Measurements from ENCODE around the gene PPCS. TPM values are rescaled to one million over a fixed set of nuclear protein-coding genes. Genes with fewer than 3 reads are reported as not detected.
"Not testable (repeated sequence)": the region's sequence is repeated elsewhere in the genome, so short reads cannot be mapped to it uniquely, and the experiment has no call there.

Gene PPCS
- total RNA-seq, 1 experiment from 2014 or later, result 35.1 TPM

DNA sequence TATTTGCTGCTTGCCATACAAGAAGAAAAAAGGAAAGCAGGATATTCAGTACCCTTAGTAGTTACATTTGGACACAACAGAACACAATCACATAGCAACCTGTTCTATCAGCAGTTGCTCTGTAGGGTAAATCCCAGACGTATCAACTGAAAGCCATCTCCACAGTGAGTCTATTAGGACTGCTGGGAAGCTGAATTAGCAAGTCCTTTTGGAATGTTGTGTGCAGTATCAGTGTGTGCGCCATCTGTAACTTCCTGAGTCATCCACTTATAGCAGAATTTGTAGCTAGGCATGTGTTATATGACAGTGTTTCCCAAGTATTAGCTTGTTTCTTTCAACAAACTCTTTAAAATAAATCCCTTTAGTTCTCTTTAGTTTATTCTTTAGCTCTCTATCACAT, 28.0 kb downstream of the PPCS start:
- no peak overlapping the region for H3K4me3 Mint-ChIP-seq
- no peak for TF ChIP-seq NFATC4 (CRISPR knock-in tag; IDR thresholded peaks at IDR 0.05)
- TF ChIP-seq, protein P1, sequence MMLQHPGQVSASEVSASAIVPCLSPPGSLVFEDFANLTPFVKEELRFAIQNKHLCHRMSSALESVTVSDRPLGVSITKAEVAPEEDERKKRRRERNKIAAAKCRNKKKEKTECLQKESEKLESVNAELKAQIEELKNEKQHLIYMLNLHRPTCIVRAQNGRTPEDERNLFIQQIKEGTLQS (CRISPR knock-in tag; conservative IDR thresholded peaks at IDR 0.05), result no peak
- TF ChIP-seq, protein P2, sequence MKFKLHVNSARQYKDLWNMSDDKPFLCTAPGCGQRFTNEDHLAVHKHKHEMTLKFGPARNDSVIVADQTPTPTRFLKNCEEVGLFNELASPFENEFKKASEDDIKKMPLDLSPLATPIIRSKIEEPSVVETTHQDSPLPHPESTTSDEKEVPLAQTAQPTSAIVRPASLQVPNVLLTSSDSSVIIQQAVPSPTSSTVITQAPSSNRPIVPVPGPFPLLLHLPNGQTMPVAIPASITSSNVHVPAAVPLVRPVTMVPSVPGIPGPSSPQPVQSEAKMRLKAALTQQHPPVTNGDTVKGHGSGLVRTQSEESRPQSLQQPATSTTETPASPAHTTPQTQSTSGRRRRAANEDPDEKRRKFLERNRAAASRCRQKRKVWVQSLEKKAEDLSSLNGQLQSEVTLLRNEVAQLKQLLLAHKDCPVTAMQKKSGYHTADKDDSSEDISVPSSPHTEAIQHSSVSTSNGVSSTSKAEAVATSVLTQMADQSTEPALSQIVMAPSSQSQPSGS (CRISPR knock-in tag; IDR thresholded peaks at IDR 0.05; ENCODE audit: borderline replicate concordance, low read depth), result no peak
- TF ChIP-seq ZNF219 (CRISPR knock-in tag; IDR thresholded peaks at IDR 0.05; ENCODE audit: borderline replicate concordance), result no peak
- TF ChIP-seq CREB1 (CRISPR knock-in tag; IDR thresholded peaks at IDR 0.05), result no peak
- TF ChIP-seq FOXJ3 (CRISPR knock-in tag; IDR thresholded peaks at IDR 0.05; ENCODE audit: borderline replicate concordance), result no peak
- TF ChIP-seq ZBTB21 (CRISPR knock-in tag; IDR thresholded peaks at IDR 0.05; ENCODE audit: borderline replicate concordance), result no peak
- TF ChIP-seq ZNF263 (CRISPR knock-in tag; IDR thresholded peaks at IDR 0.05; ENCODE audit: low read depth), result no peak
- no peak for TF ChIP-seq ZNF423 (CRISPR knock-in tag; IDR thresholded peaks at IDR 0.05)
- no peak for TF ChIP-seq KAT7 (CRISPR knock-in tag; IDR thresholded peaks at IDR 0.05; ENCODE audit: borderline replicate concordance)
- TF ChIP-seq, protein P3, sequence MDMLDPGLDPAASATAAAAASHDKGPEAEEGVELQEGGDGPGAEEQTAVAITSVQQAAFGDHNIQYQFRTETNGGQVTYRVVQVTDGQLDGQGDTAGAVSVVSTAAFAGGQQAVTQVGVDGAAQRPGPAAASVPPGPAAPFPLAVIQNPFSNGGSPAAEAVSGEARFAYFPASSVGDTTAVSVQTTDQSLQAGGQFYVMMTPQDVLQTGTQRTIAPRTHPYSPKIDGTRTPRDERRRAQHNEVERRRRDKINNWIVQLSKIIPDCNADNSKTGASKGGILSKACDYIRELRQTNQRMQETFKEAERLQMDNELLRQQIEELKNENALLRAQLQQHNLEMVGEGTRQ (CRISPR knock-in tag; IDR thresholded peaks at IDR 0.05), result no peak
- no peak for TF ChIP-seq OVOL2 (CRISPR knock-in tag; IDR thresholded peaks at IDR 0.05; ENCODE audit: borderline replicate concordance)
- TF ChIP-seq, protein P4, sequence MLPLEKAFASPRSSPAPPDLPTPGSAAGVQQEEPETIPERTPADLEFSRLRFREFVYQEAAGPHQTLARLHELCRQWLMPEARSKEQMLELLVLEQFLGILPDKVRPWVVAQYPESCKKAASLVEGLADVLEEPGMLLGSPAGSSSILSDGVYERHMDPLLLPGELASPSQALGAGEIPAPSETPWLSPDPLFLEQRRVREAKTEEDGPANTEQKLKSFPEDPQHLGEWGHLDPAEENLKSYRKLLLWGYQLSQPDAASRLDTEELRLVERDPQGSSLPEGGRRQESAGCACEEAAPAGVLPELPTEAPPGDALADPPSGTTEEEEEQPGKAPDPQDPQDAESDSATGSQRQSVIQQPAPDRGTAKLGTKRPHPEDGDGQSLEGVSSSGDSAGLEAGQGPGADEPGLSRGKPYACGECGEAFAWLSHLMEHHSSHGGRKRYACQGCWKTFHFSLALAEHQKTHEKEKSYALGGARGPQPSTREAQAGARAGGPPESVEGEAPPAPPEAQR (CRISPR knock-in tag; IDR thresholded peaks at IDR 0.05), result no peak
- no peak for TF ChIP-seq ZNF138 (CRISPR knock-in tag; conservative IDR thresholded peaks at IDR 0.05)
- no peak for TF ChIP-seq ZNF396 (CRISPR knock-in tag; IDR thresholded peaks at IDR 0.05; ENCODE audit: borderline replicate concordance)
- TF ChIP-seq TEAD1 (CRISPR knock-in tag; IDR thresholded peaks at IDR 0.05), result no peak
- TF ChIP-seq ELF4 (CRISPR knock-in tag; IDR thresholded peaks at IDR 0.05; ENCODE audit: low read depth), result no peak
- ATAC-seq (no peak), DNase-seq (ENCODE audit: low spot score) (no peak)
- peaks cover 8% of the 10 kb centered on the region for H3K27me3 Mint-ChIP-seq (ENCODE audit: low read depth)
- ChIA-PET POLR2A (no interaction called here), CTCF (no interaction called here)
- H3K9me3 Mint-ChIP-seq, result no peaks in the 10 kb centered on the region
- H3K36me3 Mint-ChIP-seq, result no peaks in the 10 kb centered on the region
- H3K27ac Mint-ChIP-seq, result no peak overlapping the region
- 0 out of 2 replicates have a peak, but pooled peaks cover 2% of the 10 kb centered on the region for H3K4me1 Mint-ChIP-seq

DNA sequence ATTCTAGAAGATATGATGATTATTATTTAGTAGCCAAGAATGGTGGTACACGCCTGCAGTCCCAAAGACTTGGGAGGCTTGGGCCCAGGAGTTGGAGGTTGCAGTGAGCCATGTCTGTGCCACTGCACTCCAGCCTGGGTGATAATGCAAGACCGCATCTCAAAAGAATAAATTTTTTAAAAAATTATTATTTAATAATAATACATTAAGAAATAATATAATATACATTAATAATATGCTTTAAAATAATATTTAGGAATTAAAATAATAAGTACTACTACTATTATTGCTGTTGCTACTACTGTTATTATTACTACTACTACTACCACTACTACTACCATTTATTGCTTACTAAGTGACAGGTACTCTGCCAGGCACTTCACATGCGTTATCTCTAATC, 33.9 kb downstream of the PPCS start:
- H3K9me3 Mint-ChIP-seq, result peaks cover 8% of the 10 kb centered on the region
- CTCF ChIA-PET, result no interaction called here
- ATAC-seq (no peak), DNase-seq (ENCODE audit: low spot score) (no peak)
- no peaks in the 10 kb centered on the region; the same call in 1 of the 2 replicates for H3K36me3 Mint-ChIP-seq
- H3K27ac Mint-ChIP-seq, result no peak overlapping the region
- no peak overlapping the region for H3K4me3 Mint-ChIP-seq
- H3K4me1 Mint-ChIP-seq, result no peaks in the 10 kb centered on the region
- peaks cover 12% of the 10 kb centered on the region for H3K27me3 Mint-ChIP-seq (ENCODE audit: low read depth)
- POLR2A ChIA-PET, result no interaction called here
- TF ChIP-seq, protein P5, sequence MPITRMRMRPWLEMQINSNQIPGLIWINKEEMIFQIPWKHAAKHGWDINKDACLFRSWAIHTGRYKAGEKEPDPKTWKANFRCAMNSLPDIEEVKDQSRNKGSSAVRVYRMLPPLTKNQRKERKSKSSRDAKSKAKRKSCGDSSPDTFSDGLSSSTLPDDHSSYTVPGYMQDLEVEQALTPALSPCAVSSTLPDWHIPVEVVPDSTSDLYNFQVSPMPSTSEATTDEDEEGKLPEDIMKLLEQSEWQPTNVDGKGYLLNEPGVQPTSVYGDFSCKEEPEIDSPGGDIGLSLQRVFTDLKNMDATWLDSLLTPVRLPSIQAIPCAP (CRISPR knock-in tag; IDR thresholded peaks at IDR 0.05), result no peak
- TF ChIP-seq MYBL2 (CRISPR knock-in tag; IDR thresholded peaks at IDR 0.05) (no peak), KAT7 (CRISPR knock-in tag; IDR thresholded peaks at IDR 0.05; ENCODE audit: borderline replicate concordance) (no peak), HMGA2 (CRISPR knock-in tag; IDR thresholded peaks at IDR 0.05) (peak; percentile 93)
- TF ChIP-seq, protein P6, sequence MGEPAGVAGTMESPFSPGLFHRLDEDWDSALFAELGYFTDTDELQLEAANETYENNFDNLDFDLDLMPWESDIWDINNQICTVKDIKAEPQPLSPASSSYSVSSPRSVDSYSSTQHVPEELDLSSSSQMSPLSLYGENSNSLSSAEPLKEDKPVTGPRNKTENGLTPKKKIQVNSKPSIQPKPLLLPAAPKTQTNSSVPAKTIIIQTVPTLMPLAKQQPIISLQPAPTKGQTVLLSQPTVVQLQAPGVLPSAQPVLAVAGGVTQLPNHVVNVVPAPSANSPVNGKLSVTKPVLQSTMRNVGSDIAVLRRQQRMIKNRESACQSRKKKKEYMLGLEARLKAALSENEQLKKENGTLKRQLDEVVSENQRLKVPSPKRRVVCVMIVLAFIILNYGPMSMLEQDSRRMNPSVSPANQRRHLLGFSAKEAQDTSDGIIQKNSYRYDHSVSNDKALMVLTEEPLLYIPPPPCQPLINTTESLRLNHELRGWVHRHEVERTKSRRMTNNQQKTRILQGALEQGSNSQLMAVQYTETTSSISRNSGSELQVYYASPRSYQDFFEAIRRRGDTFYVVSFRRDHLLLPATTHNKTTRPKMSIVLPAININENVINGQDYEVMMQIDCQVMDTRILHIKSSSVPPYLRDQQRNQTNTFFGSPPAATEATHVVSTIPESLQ (CRISPR knock-in tag; IDR thresholded peaks at IDR 0.05), result no peak
- TF ChIP-seq, protein P7, sequence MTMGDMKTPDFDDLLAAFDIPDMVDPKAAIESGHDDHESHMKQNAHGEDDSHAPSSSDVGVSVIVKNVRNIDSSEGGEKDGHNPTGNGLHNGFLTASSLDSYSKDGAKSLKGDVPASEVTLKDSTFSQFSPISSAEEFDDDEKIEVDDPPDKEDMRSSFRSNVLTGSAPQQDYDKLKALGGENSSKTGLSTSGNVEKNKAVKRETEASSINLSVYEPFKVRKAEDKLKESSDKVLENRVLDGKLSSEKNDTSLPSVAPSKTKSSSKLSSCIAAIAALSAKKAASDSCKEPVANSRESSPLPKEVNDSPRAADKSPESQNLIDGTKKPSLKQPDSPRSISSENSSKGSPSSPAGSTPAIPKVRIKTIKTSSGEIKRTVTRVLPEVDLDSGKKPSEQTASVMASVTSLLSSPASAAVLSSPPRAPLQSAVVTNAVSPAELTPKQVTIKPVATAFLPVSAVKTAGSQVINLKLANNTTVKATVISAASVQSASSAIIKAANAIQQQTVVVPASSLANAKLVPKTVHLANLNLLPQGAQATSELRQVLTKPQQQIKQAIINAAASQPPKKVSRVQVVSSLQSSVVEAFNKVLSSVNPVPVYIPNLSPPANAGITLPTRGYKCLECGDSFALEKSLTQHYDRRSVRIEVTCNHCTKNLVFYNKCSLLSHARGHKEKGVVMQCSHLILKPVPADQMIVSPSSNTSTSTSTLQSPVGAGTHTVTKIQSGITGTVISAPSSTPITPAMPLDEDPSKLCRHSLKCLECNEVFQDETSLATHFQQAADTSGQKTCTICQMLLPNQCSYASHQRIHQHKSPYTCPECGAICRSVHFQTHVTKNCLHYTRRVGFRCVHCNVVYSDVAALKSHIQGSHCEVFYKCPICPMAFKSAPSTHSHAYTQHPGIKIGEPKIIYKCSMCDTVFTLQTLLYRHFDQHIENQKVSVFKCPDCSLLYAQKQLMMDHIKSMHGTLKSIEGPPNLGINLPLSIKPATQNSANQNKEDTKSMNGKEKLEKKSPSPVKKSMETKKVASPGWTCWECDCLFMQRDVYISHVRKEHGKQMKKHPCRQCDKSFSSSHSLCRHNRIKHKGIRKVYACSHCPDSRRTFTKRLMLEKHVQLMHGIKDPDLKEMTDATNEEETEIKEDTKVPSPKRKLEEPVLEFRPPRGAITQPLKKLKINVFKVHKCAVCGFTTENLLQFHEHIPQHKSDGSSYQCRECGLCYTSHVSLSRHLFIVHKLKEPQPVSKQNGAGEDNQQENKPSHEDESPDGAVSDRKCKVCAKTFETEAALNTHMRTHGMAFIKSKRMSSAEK (CRISPR knock-in tag; IDR thresholded peaks at IDR 0.05; ENCODE audit: borderline replicate concordance), result no peak

DNA sequence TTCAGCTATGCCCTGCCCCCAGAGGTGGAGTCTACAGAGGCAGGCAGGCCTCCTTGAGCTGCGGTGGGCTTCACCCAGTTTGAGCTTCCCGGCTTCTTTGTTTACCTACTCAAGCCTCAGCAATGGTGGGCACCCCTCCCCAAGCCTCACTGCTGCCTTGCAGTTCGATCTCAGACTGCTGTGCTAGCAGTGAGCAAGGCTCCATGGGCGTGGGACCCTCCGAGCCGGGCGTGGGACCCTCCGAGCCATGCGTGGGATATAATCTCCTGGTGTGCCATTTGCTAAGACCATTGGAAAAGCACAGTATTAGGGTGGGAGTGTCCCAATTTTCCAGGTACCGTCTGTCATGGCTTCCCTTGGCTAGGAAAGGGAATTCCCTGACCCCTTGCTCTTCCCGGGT, 45.7 kb downstream of the PPCS start:
- ATAC-seq; CTCF ChIA-PET; H3K27me3 Mint-ChIP-seq (ENCODE audit: low read depth): not testable (repeated sequence)

More for the DNA sequence above, 45.7 kb downstream of the PPCS start:
- H3K4me1 Mint-ChIP-seq; DNase-seq (ENCODE audit: low spot score); H3K27ac Mint-ChIP-seq; POLR2A ChIA-PET; H3K4me3 Mint-ChIP-seq: not testable (repeated sequence)
- Mint-ChIP-seq H3K36me3 (peaks cover 46% of the 10 kb centered on the region), H3K9me3 (peaks cover 65% of the 10 kb centered on the region)

Data from WTC11 (cell line).